ENCODE measurements around the gene RSRC1.

DNA sequence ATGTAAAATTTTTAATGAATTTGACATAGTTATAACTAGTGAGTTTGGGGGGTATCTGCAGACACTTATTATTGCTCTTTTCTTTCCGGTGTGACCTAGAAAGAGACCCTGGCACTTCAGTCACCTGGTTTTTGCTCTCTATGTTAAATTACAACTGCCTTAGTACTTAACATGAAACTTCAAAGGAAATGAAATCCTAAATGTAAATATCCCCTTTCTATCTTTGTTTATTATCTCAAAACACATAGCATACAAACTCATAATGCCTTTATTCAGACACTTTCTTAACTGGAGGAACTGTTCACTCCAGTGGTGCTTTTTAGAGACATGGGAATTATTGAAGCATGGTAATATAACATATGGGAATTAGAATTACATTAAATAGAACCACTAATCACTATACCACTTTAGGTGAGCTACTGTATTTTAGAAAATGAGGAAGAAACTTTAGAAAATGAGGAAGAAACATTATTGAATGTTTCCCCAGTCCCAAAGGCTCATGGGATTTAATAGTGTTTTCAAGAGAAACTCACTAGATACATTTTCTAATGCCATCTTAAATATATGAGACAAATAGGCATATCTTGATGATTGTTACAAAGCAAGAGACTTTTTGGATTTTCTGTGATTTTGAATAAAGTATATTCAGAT lies 341.6 kb downstream of the RSRC1 start:
- TF ChIP-seq RAD21 (IDR thresholded peaks at IDR 0.05; ENCODE audit: low read depth): no peak
- TF ChIP-seq, protein P1, sequence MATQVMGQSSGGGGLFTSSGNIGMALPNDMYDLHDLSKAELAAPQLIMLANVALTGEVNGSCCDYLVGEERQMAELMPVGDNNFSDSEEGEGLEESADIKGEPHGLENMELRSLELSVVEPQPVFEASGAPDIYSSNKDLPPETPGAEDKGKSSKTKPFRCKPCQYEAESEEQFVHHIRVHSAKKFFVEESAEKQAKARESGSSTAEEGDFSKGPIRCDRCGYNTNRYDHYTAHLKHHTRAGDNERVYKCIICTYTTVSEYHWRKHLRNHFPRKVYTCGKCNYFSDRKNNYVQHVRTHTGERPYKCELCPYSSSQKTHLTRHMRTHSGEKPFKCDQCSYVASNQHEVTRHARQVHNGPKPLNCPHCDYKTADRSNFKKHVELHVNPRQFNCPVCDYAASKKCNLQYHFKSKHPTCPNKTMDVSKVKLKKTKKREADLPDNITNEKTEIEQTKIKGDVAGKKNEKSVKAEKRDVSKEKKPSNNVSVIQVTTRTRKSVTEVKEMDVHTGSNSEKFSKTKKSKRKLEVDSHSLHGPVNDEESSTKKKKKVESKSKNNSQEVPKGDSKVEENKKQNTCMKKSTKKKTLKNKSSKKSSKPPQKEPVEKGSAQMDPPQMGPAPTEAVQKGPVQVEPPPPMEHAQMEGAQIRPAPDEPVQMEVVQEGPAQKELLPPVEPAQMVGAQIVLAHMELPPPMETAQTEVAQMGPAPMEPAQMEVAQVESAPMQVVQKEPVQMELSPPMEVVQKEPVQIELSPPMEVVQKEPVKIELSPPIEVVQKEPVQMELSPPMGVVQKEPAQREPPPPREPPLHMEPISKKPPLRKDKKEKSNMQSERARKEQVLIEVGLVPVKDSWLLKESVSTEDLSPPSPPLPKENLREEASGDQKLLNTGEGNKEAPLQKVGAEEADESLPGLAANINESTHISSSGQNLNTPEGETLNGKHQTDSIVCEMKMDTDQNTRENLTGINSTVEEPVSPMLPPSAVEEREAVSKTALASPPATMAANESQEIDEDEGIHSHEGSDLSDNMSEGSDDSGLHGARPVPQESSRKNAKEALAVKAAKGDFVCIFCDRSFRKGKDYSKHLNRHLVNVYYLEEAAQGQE (IDR thresholded peaks at IDR 0.05; ENCODE audit: low read depth): no peak
- TF ChIP-seq, protein P2, sequence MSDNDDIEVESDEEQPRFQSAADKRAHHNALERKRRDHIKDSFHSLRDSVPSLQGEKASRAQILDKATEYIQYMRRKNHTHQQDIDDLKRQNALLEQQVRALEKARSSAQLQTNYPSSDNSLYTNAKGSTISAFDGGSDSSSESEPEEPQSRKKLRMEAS (IDR thresholded peaks at IDR 0.05): no peak
- no peak for TF ChIP-seq FOXM1 (IDR thresholded peaks at IDR 0.05; ENCODE audit: borderline replicate concordance, low read depth)
- no peak for TF ChIP-seq EP300 (IDR thresholded peaks at IDR 0.05; ENCODE audit: borderline replicate concordance)
- TF ChIP-seq, protein P3, sequence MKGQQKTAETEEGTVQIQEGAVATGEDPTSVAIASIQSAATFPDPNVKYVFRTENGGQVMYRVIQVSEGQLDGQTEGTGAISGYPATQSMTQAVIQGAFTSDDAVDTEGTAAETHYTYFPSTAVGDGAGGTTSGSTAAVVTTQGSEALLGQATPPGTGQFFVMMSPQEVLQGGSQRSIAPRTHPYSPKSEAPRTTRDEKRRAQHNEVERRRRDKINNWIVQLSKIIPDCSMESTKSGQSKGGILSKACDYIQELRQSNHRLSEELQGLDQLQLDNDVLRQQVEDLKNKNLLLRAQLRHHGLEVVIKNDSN (IDR thresholded peaks at IDR 0.05): no peak
- TF ChIP-seq TCF12 (IDR thresholded peaks at IDR 0.05; ENCODE audit: low read depth): no peak
- no peak for TF ChIP-seq YY1 (IDR thresholded peaks at IDR 0.05; ENCODE audit: low read depth)
- TF ChIP-seq CREB1 (IDR thresholded peaks at IDR 0.05; ENCODE audit: low read depth): no peak
- TF ChIP-seq TEAD4 (IDR thresholded peaks at IDR 0.05): no peak

Measured in Ishikawa (cell line).